ENCODE data around the gene EFNB1. TPM values are rescaled to one million over a fixed set of nuclear protein-coding genes. Genes with fewer than 3 reads are reported as not detected.

Gene EFNB1
- total RNA-seq, 1 experiment from 2014 or later = 78.1 TPM

DNA sequence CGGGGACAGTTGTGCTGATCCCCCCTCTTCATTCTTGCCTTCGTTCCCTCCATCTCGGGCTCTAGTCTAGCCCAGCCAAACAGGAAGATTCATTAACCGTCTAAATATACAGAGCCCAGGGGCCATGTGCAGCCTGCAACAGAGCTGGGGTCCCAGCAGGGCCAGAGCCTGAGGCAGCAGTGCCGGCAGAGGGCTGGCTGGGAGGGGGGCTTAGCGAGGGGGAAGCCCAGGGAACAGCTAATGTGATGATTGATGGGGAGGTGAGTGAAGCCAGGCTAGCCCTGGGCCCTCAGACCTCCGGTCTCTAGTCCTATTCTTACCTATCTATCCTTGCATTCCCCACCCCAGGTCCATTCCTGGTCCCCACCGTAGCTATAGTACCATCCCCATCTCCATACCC is 22.3 kb downstream of the EFNB1 start:
- Histone ChIP-seq H3K27me3 (replicated peaks; ENCODE audit: insufficient read depth, low read depth, low read length, poor library complexity) (no peaks in the 10 kb centered on the region), H3K27ac (ENCODE audit: low read depth, low read length, poor library complexity, severe bottlenecking) (no peak overlapping the region), H3K36me3 (ENCODE audit: insufficient read depth, low read length, poor library complexity, severe bottlenecking) (no peaks in the 10 kb centered on the region), H3K4me1 (ENCODE audit: insufficient read depth, low read length, poor library complexity, severe bottlenecking) (no peaks in the 10 kb centered on the region), H3K4me3 (ENCODE audit: low read depth, low read length, poor library complexity, severe bottlenecking) (no peak overlapping the region), H3K9me3 (ENCODE audit: low read depth, low read length, poor library complexity, severe bottlenecking) (no peaks in the 10 kb centered on the region)
- TF ChIP-seq EZH2 (IDR thresholded peaks at IDR 0.05; ENCODE audit: borderline replicate concordance, low read depth, low read length, poor library complexity, severe bottlenecking) (no peak), CTCF (conservative IDR thresholded peaks at IDR 0.05; ENCODE audit: low read depth, low read length) (no peak)
- no peak for DNase-seq (ENCODE audit: low spot score)
- CTCF ChIA-PET = no interaction called here
- POLR2A ChIA-PET (ENCODE audit: low non-redundant PET) = no interaction called here
- intact Hi-C loops (cut with micrococcal nuclease; ENCODE audit: unreplicated experiment) = no loop called here
- BruUV-seq (replicated peaks) = no TSS peak

- intact Hi-C loops (cut with micrococcal nuclease; ENCODE audit: unreplicated experiment) = no loop called here
- no peak for DNase-seq (ENCODE audit: low spot score)
- H3K4me1 ChIP-seq (ENCODE audit: insufficient read depth, low read length, poor library complexity, severe bottlenecking) = no peaks in the 10 kb centered on the region
- H3K36me3 ChIP-seq (ENCODE audit: insufficient read depth, low read length, poor library complexity, severe bottlenecking) = no peaks in the 10 kb centered on the region
- CTCF ChIA-PET = no interaction called here
- H3K27ac ChIP-seq (ENCODE audit: low read depth, low read length, poor library complexity, severe bottlenecking) = no peak overlapping the region
- no peak overlapping the region for H3K4me3 ChIP-seq (ENCODE audit: low read depth, low read length, poor library complexity, severe bottlenecking)
- TF ChIP-seq CTCF (conservative IDR thresholded peaks at IDR 0.05; ENCODE audit: low read depth, low read length) = no peak
- TF ChIP-seq EZH2 (IDR thresholded peaks at IDR 0.05; ENCODE audit: borderline replicate concordance, low read depth, low read length, poor library complexity, severe bottlenecking) = no peak
- no peaks in the 10 kb centered on the region for H3K9me3 ChIP-seq (ENCODE audit: low read depth, low read length, poor library complexity, severe bottlenecking)
- no peaks in the 10 kb centered on the region for H3K27me3 ChIP-seq (replicated peaks; ENCODE audit: insufficient read depth, low read depth, low read length, poor library complexity)
- BruUV-seq (replicated peaks) = no TSS peak
- POLR2A ChIA-PET (ENCODE audit: low non-redundant PET) = no interaction called here
Measured at GRCh38 chrX:68852046-68852445, 23.2 kb downstream of the EFNB1 start.

GRCh38 chrX:68853665-68854251 is 24.9 kb downstream of the EFNB1 start:
- no peak for DNase-seq (ENCODE audit: low spot score)
- POLR2A ChIA-PET (ENCODE audit: low non-redundant PET) = no interaction called here
- H3K27me3 ChIP-seq (replicated peaks; ENCODE audit: insufficient read depth, low read depth, low read length, poor library complexity) = no peaks in the 10 kb centered on the region
- no peak overlapping the region for H3K4me3 ChIP-seq (ENCODE audit: low read depth, low read length, poor library complexity, severe bottlenecking)
- H3K9me3 ChIP-seq (ENCODE audit: low read depth, low read length, poor library complexity, severe bottlenecking) = no peaks in the 10 kb centered on the region
- TF ChIP-seq EZH2 (IDR thresholded peaks at IDR 0.05; ENCODE audit: borderline replicate concordance, low read depth, low read length, poor library complexity, severe bottlenecking) (no peak), CTCF (conservative IDR thresholded peaks at IDR 0.05; ENCODE audit: low read depth, low read length) (no peak)
- H3K4me1 ChIP-seq (ENCODE audit: insufficient read depth, low read length, poor library complexity, severe bottlenecking) = no peaks in the 10 kb centered on the region
- no TSS peak for BruUV-seq (replicated peaks)
- intact Hi-C loops (cut with micrococcal nuclease; ENCODE audit: unreplicated experiment) = no loop called here
- no peak overlapping the region for H3K27ac ChIP-seq (ENCODE audit: low read depth, low read length, poor library complexity, severe bottlenecking)
- CTCF ChIA-PET = no interaction called here
- H3K36me3 ChIP-seq (ENCODE audit: insufficient read depth, low read length, poor library complexity, severe bottlenecking) = no peaks in the 10 kb centered on the region

All from A673 (cell line).